T47D (cell line): ENCODE data around the gene EPHX1.

ENCODE experiments used
- DNase-seq, 2 experiments: peaks; one replicate each; pipeline versions ENCODE4 v3.0.0 to v3.0.0-alpha.2; 2011 to 2012; ENCODE audit warnings: low read depth in 1 of 2, low spot score in 1 of 2
- JUND ChIP-seq: IDR thresholded peaks from 2 replicates; pipeline ENCODE4 v1.6.1; 2012; ENCODE audit warnings: low read depth
- in situ Hi-C: cut with HindIII; loops from 2 replicates; pipeline ENCODE4 v1.10.0; 2016; ENCODE audit warnings: low sequenced_read_pairs, low pct_unique_long_range_greater_than_20kb

The EPHX1 gene

DNA sequence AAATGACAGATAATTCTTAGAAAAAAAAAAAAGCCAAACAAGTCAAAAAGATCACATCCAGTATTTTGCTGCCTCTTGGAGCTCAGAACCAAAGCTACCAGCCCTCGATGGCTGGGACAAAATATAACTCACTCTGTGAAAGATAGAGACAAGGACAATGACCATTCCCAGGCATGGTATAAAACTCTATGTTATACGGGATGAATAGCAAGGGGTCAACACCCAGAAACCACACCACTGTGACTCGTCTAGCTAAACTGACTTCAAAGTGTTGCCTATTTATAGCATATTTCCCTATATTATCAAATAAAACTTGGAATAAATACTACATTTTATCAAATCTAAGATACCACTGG is 62.1 kb downstream of the EPHX1 start:
- in situ Hi-C loops = no loop called here
- no peak for TF ChIP-seq JUND
- DNase-seq = no peak

DNA sequence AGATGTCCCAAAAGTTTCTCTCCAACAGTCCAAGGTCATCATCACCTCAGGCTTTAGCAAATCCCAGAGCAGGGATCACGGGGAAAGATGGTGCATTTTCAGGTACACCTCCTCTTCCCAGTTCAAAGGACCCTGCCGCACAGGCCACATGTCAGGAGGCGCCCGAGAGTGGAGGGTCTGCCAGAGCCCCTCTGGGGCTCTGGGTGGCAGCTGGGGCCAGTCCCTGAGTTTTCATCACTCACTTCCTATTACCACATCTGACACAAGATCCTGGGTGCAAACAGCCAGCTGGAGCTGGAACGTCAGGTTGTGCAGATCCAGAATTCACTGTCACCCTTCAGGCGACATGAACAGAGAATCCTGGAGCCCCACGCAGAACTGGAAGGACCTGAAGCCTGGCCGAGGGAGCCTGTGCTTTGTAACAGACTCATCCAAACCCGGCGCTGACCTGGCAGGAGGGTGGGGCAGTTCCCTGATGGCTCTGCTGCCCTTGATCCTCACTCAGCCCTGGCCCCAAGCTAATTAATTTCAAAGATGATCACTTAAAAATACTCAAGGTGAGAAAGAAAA is 63.4 kb downstream of the EPHX1 start:
- in situ Hi-C loops = no loop called here
- no peak for TF ChIP-seq JUND
- no peak for DNase-seq

DNA sequence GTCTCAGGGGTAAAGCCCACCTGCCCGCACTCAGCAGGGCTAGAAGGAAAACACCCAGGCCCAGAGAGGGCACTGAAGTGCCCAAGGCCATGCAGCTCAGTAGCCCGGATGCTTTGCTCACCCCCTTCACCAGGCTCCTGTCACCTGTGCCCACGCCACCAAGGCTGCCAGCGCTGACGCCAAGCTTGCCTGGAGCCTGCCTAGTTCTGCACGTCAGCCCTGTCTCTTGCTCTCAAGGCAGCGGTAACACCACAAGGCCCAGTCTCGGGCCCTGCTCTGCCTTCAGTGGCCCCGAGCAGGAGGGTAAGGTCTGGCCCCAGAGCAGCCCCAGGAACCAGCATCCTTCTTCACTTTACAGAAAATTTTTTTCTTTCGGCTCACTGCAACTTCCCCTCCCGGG is 64.5 kb downstream of the EPHX1 start:
- no peak for TF ChIP-seq JUND
- DNase-seq = no peak
- in situ Hi-C loops = no loop called here

DNA sequence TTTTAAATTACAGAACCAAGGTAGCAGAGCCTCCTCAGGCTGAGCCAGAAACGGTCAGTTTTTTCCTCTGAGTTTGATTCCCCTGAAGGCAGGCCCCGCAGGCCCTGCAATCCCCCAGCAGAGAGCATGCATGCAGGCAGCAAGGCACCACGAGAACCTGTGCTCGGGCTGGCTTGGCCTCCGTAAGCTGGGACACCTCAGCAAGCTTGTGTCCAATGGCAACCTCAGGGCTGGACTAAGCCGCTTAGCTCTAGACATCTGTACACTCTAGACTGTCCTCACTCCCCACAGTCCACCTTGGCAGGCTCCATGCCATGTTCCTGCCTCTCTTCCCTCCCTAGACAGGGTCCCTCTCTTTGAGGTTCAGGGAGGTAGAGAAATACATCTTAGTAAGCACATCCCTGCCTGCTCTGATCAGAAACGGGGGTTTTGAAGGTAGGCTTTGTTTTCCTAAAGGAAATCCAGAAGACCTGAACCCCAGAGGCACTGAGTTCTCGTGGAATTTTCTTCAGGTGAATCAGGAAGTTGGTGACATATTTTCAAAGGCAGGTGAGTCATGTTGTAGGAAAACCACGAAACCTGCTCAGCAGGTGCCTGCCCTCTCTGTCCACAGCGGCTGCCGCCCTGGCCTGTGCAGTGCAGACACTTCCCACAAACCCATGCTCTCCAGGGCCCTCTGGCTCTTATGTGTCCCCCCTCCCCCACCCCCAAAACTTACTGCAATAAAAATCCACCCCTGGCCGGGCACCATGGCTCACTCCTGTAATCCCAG is 65.3 kb downstream of the EPHX1 start:
- DNase-seq = peak; percentile 82 to 97
- in situ Hi-C loops = no loop called here
- peak; percentile 93 for TF ChIP-seq JUND

DNA sequence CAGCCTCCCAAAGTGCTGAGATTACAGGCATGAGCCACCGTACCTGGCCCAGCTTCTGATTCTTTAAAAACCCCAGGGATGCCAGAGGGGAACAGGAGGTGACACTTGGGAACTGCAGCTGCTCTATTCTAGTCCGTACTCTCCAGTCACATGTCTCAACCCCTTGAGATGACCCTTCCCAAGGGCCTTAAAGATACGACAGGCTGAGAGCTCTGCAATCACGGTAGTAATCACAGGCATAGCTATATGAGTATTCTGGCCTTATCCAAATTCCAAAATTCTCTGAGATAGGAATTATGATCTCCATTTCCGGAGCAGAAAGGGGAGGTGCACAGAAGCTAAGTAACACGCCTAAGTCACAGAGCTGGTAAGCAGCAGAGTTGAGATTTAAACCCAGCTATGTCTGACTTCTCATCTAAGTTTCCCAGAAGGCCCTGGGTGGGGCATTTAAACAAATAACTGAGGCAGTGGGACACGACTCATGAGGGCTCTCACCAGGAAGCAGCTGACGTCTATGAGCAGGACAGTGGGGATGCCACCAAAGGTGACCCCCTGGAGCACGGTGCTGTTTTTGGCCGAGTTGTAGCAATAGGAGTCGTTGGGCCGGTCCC is 67.1 kb downstream of the EPHX1 start:
- TF ChIP-seq JUND = no peak
- no peak for DNase-seq
- in situ Hi-C loops = no loop called here

DNA sequence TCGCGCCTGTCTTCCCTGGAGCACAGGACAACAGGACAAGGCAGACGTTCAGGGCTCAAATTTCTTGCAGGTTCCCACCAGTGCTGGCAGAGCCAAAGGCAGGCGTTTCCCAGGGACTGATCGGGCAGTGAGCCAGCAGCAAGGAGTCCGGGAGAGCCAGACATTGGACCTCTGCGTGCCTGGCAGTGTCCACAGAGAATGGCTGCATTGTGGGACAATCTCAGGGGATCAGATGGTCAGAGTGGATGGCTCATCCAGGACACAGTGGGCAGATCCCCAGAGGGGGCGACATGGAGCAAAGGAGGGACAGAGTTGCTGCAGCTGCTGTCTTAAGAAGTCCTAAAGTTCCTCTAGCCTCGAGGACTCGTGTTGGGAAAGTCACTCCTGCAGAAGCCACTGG is 67.7 kb downstream of the EPHX1 start:
- DNase-seq = peak in 1 of 2 experiments; percentile 82
- in situ Hi-C loops = no loop called here
- TF ChIP-seq JUND = no peak

DNA sequence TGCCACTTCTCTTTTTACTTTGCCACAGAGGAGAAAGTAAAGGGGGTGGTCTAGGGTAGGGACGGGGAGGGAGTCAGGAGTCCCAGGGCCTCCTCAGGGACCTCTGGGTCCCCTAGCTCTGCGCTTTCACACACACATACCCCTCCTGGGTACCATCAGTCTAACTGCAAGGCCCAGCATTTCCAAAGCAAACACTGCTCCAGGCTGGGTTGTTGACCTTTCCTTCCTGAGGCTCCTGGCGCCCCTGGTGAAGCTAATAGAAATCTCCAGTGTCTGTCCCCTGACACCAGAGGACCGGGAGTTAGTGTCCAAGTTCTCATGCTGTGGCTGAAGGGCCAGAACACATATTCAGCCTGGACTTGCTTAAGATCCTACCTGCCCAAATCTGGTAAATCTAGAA is 68.4 kb downstream of the EPHX1 start:
- DNase-seq = peak in 1 of 2 experiments; percentile 31
- in situ Hi-C loops = no loop called here
- no peak for TF ChIP-seq JUND

DNA sequence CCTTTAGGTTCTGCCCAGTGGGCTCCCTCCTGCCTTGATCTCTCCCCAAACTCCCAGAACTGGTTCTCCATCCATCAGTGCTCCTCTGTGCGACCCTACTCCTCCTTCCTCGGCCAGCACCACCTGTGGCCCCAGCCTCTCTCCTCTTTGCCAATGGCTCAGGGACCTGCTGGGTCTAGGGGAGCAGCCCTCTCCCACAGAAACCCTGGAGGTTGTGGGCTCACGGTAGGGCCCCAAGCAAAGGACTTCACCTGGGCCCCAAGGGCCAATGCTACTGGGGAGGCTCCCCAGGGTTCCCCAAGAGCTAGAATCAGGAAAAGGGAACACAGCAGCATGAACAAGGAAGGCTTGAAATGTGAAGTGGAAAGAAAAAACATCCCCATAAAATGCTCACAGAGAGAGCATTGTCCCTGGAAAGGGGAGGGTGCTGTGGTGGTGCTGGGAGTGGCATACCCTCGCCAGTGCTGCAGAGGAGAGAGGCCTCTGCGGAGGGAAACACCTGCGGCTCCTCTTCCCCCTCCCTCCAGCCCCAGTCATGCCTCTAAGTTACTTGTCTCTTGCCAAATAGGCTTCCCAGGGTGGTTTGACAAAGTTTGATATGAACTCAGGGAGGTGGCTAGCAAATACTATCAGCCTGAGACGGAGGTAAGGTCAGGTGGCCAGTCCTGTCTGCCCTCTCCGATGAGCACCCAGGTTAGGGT is 69.7 kb downstream of the EPHX1 start:
- no peak for DNase-seq
- in situ Hi-C loops = no loop called here
- no peak for TF ChIP-seq JUND

DNA sequence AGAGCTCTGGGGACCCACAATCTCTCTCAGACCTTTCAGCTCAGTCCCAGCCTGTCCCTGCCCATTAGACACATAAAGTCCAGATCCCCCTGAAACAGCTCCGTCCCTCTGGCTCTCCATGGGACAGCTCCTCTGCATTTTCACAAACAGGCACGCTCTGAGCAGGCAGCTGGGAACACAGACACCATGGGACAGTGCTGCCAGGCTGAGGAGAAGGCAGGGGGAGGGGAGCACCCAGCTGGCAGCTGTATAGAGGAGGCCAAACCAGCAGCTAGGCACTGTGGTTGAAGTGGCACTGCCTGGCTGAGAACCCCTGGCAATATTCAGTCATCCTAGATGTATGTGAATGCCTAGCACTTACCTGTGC is 70.3 kb downstream of the EPHX1 start:
- in situ Hi-C loops = no loop called here
- DNase-seq = no peak
- no peak for TF ChIP-seq JUND

DNA sequence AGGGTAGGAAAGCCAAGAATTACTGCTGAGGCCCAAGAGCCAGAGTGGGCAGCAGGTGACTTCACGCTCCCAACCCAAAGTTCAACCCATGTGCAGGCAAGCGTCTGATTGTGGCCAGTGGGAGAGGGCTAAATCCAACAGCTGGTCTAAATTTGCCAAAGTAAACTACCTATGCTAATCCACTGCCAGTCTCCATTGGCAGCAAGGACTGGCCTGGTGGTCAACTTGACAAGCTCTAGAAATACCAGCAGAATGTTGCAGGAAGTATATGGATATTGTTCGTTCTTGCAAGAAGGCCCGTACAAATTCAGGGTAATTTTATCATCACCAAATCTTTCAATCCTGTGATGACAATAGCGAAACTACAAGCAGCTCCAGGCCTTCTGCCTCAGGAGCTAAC is 70.7 kb downstream of the EPHX1 start:
- no peak for TF ChIP-seq JUND
- in situ Hi-C loops = no loop called here
- no peak for DNase-seq

DNA sequence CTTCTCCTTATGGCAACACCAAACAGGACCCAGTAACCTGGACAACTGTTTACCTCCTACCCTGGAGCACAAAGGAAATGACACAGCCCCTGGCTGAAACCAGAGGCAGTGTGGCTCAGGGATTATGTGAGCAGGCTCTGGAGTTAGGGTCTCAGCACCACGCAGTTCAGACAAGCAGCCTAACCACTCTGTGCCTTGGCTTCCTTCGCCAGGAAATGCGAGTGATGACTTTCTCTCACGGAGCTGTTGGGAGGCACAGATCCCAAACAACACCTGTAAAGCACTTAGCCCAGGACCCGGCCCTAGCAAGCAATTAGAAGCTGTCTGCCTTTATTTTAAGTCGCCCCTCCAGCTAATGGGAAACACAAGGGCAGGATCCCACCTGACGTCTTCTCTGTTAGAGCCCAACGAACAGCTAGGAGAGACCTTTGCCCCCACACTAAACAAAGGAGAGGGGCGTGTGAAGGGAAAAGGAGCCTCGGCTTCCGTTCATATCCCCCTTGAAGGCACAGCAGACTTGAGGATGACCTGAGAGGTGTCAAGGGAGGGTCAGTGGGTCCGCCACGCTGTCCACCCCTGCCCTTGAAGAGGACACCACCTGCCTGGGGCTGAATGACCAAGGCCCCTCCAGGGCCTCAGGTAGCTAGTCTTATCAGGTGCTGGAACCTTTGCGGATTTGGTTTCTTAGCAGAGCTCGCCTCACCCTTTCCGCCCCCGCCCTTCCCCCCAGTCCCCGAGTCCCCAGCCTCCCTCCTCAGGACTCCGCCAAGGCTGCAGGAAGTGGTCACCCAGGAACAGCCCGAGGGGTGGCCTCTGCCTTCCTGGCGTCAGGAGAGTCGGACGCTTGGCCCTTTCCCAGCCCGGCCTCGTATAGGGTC is 71.4 kb downstream of the EPHX1 start:
- no peak for TF ChIP-seq JUND
- DNase-seq = peak; percentile 73 to 78
- in situ Hi-C loops = no loop called here
